Mucosa of descending colon (tissue), 3 donors: ENCODE data around the gene UPF3A. TPM values are rescaled to one million over a fixed set of nuclear protein-coding genes. Genes with fewer than 3 reads are reported as not detected.
A peak's percentile ranks its signal among the peaks of the same experiment; 100 is the strongest.
"Not testable (repeated sequence)": the region's sequence is repeated elsewhere in the genome, so short reads cannot be mapped to it uniquely, and the experiment has no call there.

Source experiments
- ATAC-seq: fragments of 200-7000 bp; cut with Tn5 transposase; one replicate; pipeline ENCODE4 v1.9.1; 2020; ENCODE audit warnings: mild to moderate bottlenecking, moderate library complexity
- DNase-seq, 3 donors: peaks; one replicate each; pipeline ENCODE4 v3.0.0-alpha.2; 2020
- H3K36me3 ChIP-seq: fragments of 200-600 bp; one replicate; pipeline ENCODE4 v1.8.0; 2021; ENCODE audit warnings: low read depth, mild to moderate bottlenecking
- H3K4me1 ChIP-seq: fragments of 200-600 bp; one replicate; pipeline ENCODE4 v1.8.0; 2021; ENCODE audit warnings: low read depth, mild to moderate bottlenecking
- H3K4me3 ChIP-seq: fragments of 200-600 bp; one replicate; pipeline ENCODE4 v1.8.0; 2021; ENCODE audit warnings: mild to moderate bottlenecking
- H3K9me3 ChIP-seq: fragments of 200-600 bp; one replicate; pipeline ENCODE4 v1.8.0; 2021; ENCODE audit warnings: mild to moderate bottlenecking
- intact Hi-C, 2 donors: fragments of 100-400 bp; cut with DNase I in 1 of 2; cut with micrococcal nuclease in 1 of 2; formaldehyde crosslinking; loops; one replicate each; pipeline versions ENCODE4 v1.11.0 to v1.11.1; 2022; cut with DNase I, micrococcal nuclease
- total RNA-seq, 3 donors: library from RNA; stranded (reverse); fragmentation: NEBNext Ultra II Directional in 2 of 3; extraction: Animal tissue kit (Norgen Biotek cat#: 25700) in 2 of 3; gene quantifications; one replicate each; pipeline versions ENCODE4 v1.2.1 to v1.2.4, GENCODE V29; 2021 to 2023
- TF ChIP-seq, protein P1 (sequence below): fragments of 200-600 bp; IDR thresholded peaks from one replicate; pipeline ENCODE4 v1.8.0; 2022; ENCODE audit warnings: antibody characterized with exemption, mild to moderate bottlenecking
- donor health status: DM: no; HTN: no; CAD: no; lungs with moderate emphysema.
- donor health status: DM: no; HTN: no; CAD: no.
- donor health status: DM: no; HTN: yes; CAD: no.

Gene UPF3A
- total RNA-seq, 3 donors from 2014 or later: 35.6 to 41.6 (median 41.0) TPM

DNA sequence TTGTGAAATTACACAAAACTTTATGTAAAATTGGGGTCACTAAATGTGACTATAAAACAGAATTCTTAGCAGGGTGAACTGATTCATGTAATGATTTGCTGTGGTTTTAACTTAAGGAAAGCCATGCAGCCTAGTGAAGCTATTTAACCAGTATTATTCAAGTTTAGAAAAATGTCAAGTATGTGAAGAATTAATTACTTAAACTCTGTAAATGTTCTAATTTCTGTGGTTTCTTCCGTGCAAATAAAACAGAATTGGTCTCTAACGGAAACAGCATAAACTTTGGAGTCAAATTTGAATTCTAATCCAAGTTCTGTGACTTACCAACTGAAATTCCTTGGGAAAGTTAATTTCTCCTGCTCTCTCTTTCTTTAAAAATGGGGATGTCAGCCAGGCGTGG lies 33.4 kb upstream of the UPF3A start:
- TF ChIP-seq, protein P1, sequence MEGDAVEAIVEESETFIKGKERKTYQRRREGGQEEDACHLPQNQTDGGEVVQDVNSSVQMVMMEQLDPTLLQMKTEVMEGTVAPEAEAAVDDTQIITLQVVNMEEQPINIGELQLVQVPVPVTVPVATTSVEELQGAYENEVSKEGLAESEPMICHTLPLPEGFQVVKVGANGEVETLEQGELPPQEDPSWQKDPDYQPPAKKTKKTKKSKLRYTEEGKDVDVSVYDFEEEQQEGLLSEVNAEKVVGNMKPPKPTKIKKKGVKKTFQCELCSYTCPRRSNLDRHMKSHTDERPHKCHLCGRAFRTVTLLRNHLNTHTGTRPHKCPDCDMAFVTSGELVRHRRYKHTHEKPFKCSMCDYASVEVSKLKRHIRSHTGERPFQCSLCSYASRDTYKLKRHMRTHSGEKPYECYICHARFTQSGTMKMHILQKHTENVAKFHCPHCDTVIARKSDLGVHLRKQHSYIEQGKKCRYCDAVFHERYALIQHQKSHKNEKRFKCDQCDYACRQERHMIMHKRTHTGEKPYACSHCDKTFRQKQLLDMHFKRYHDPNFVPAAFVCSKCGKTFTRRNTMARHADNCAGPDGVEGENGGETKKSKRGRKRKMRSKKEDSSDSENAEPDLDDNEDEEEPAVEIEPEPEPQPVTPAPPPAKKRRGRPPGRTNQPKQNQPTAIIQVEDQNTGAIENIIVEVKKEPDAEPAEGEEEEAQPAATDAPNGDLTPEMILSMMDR: no peak
- H3K9me3 ChIP-seq: no peaks in the 10 kb centered on the region
- H3K4me1 ChIP-seq: no peaks in the 10 kb centered on the region
- peaks cover 7% of the 10 kb centered on the region for H3K36me3 ChIP-seq
- no peak overlapping the region for H3K4me3 ChIP-seq
- no peak for DNase-seq
- intact Hi-C loops: no loop called here
- ATAC-seq: no peak

DNA sequence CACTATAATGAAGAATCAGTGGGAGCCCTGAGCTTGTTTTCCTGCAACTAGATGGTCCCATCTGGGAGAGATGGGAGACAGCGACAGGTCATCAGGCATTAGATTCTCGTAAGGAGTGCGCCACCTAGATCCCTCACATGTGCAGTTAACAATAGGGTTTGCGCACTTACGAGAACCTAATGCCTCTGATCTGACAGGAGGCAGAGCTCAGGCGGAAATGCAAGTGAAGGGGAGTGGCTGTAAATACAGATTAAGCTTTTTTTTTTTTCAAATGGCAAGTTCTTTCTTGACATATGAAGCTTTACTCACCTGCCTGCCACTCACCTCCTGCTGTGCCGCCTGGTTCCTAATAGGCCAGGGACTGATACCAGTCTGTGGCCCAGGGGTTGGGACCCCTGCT lies 32.3 kb upstream of the UPF3A start:
- peak in 1 of 3 donors; percentile 53 for DNase-seq
- intact Hi-C loops: no loop called here
- Histone ChIP-seq H3K4me1 (no peaks in the 10 kb centered on the region), H3K9me3 (no peaks in the 10 kb centered on the region), H3K4me3 (no peak overlapping the region), H3K36me3 (peaks cover 6% of the 10 kb centered on the region)
- TF ChIP-seq, protein P1: no peak
- peak; percentile 83 for ATAC-seq

DNA sequence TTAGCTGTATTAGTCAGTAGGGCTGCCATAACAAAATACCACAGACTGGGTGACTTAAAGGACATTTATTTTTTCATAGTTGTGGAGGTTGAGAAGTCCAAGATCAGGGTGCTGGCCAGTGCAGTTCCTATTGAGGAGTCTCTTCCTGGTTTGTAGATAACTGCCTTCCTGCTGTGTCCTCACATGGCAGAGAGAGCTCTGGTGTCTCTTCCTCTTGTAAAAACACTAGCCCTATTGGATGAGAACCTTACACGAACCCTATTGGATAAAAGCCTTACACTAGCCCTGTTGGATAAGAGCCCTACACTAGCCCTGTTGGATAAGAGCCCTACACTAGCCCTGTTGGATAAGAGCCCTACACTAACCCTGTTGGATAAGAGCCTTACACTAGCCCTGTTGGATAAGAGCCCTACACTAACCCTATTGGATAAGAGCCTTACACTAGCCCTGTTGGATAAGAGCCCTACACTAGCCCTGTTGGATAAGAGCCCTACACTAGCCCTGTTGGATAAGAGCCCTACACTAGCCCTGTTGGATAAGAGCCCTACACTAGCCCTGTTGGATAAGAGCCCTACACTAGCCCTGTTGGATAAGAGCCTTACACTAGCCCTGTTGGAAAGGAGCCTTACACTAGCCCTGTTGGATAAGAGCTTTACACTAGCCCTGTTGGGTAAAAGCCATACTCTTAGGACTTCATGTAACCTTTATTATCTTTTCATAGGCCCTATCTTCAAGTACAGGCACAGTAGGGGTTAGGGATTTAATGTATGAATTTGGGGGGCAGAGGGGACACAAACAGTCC lies 29.6 kb upstream of the UPF3A start:
- H3K4me3 ChIP-seq, H3K9me3 ChIP-seq, H3K36me3 ChIP-seq, DNase-seq, ATAC-seq, H3K4me1 ChIP-seq, intact Hi-C loops: not testable (repeated sequence)

DNA sequence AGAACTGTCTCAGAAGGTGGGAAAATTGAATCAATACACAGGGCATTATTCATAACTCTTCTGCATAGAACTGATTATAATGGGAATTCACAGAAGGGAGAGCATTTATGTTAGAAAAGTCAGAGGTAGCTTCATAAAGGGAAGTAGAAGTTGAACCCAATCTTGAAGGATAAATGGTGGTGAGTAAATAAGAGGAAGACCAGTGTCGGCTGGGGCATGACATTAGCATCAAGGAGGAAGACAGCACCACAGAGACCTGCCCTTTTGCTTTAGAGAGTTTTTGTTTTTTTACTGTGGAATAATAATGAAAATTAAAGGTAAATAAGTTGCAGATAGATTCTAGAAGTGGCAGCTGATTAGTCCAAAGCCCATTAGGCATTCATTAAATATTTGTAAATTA lies 24.9 kb upstream of the UPF3A start:
- DNase-seq (no peak), ATAC-seq (no peak)
- Histone ChIP-seq H3K4me1 (peaks cover 11% of the 10 kb centered on the region), H3K36me3 (no peaks in the 10 kb centered on the region), H3K9me3 (no peaks in the 10 kb centered on the region), H3K4me3 (no peak overlapping the region)
- TF ChIP-seq, protein P1: no peak
- intact Hi-C loops: no loop called here

DNA sequence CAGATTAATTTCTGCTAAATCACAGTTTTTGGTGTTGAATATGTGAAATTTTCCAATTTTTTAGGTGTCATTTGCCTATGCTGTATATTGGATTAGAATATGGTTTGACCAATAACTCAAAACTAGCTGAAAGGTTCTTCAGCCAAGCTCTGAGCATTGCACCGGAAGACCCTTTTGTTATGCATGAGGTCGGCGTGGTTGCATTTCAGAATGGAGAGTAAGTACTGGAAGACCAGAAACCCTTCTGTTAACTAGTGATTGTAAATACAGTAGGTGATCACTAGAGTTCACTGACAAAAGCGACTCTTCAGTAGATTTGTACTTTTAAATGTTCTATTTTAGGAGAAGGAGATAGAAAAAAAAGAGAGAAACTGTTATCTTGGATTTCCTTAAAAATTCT lies 24.4 kb upstream of the UPF3A start:
- no peak for DNase-seq
- no peak for ATAC-seq
- H3K36me3 ChIP-seq: no peaks in the 10 kb centered on the region
- H3K4me1 ChIP-seq: peaks cover 14% of the 10 kb centered on the region
- intact Hi-C loops: no loop called here
- no peaks in the 10 kb centered on the region for H3K9me3 ChIP-seq
- H3K4me3 ChIP-seq: no peak overlapping the region
- TF ChIP-seq, protein P1: no peak

DNA sequence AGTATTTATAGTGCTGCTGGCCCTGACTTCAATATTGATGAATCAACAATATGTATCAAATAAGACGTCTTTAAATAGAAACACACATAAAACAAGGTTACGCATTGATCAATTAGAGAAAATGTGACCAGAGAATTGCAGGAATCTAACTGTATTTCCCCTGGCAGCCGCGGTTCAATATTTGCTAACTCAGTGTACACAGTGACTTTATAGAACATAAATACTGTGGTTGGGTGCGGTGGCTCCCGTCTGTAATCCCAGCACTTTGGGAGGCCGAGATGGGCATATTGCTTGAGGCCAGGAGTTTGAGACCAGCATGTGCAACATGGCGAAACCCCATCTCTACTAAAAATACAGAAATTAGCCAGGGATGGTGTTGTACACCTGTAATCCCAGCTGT lies 22.8 kb upstream of the UPF3A start:
- intact Hi-C loops: no loop called here
- peak; percentile 79 for ATAC-seq
- Histone ChIP-seq H3K4me1 (peaks cover 14% of the 10 kb centered on the region), H3K36me3 (no peaks in the 10 kb centered on the region), H3K4me3 (no peak overlapping the region), H3K9me3 (no peaks in the 10 kb centered on the region)
- TF ChIP-seq, protein P1: no peak
- DNase-seq: peak in 1 of 3 donors; percentile 45
